ENCODE results near the gene CAMK2A.

Gene CAMK2A

DNA sequence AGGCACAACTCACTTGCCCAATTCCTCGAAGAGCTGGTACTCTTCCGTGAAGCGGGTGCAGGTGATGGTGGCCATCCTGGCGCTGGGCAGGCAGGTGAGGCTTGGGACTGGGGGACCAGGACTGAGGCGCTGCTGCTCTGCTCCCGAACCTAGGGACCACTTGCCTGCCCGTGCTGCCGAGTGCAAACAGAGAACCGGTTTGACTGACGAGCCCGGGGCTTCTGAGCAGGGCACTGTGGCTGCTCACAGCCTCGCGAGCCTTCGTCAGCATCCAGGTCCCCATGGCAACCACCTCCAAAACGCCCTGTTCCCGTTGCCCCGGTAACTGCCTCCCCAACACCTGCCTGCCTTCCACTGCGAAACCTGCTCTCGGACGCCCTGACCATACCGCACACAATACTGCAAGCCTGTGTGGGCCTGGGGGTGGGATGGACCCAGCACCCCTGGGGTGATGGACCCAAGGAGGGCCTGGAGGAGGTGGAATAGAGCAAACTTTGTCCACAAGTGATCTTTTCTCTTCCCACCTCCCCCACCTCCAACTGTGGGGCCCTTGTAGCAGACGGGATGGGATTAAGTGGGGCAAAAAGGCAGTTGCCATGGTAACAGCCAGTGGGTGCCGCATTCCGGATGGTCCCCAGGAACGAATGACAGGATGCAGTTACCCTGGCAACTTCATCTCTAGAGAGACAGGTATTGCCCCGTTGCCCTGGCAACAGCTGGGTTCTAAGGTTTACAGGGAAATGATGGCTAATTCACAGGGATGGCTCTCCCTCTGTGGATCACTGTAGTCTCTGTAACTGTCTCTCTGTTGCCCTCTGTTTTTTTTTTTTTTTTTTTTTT, at the start of gene CAMK2A:
Gene CAMK2A, minus strand, starts transcription at position 223 of the 840 bp plus-strand sequence. Its CDS starts 148 bp downstream, at position 75.
- TF ChIP-seq ZNF274 (IDR thresholded peaks at IDR 0.05; ENCODE audit: low read length), result no peak
- no peak for TF ChIP-seq ZNF274 (tag by site-specific recombination; IDR thresholded peaks at IDR 0.05; ENCODE audit: borderline replicate concordance)
- TF ChIP-seq, protein P1, sequence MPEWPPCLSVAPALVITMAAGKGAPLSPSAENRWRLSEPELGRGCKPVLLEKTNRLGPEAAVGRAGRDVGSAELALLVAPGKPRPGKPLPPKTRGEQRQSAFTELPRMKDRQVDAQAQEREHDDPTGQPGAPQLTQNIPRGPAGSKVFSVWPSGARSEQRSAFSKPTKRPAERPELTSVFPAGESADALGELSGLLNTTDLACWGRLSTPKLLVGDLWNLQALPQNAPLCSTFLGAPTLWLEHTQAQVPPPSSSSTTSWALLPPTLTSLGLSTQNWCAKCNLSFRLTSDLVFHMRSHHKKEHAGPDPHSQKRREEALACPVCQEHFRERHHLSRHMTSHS (tag by site-specific recombination; IDR thresholded peaks at IDR 0.05), result no peak
- TF ChIP-seq ZNF19 (tag by site-specific recombination; IDR thresholded peaks at IDR 0.05; ENCODE audit: low read depth), result no peak
- TF ChIP-seq MEIS1 (CRISPR knock-in tag; IDR thresholded peaks at IDR 0.05; ENCODE audit: borderline replicate concordance), result no peak
- no peak for TF ChIP-seq ZNF324 (tag by site-specific recombination; IDR thresholded peaks at IDR 0.05)
- no peak for TF ChIP-seq ZNF623 (tag by site-specific recombination; IDR thresholded peaks at IDR 0.05)
- TF ChIP-seq TRIM28 (IDR thresholded peaks at IDR 0.05; ENCODE audit: borderline replicate concordance, low read length), result no peak
- TF ChIP-seq ZNF214 (tag by site-specific recombination; IDR thresholded peaks at IDR 0.05; ENCODE audit: borderline replicate concordance), result no peak
- TF ChIP-seq ZNF184 (tag by site-specific recombination; IDR thresholded peaks at IDR 0.05), result no peak
- no peak for TF ChIP-seq ZNF600 (tag by site-specific recombination; IDR thresholded peaks at IDR 0.05)
- no peak for TF ChIP-seq ZNF157 (tag by site-specific recombination; IDR thresholded peaks at IDR 0.05)
- TF ChIP-seq, protein P2, sequence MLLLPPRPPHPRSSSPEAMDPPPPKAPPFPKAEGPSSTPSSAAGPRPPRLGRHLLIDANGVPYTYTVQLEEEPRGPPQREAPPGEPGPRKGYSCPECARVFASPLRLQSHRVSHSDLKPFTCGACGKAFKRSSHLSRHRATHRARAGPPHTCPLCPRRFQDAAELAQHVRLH (tag by site-specific recombination; IDR thresholded peaks at IDR 0.05), result no peak
- TF ChIP-seq ZNF624 (tag by site-specific recombination; IDR thresholded peaks at IDR 0.05), result no peak
- no peak for TF ChIP-seq ZBTB48 (tag by site-specific recombination; IDR thresholded peaks at IDR 0.05)
- TF ChIP-seq ZNF112 (tag by site-specific recombination; IDR thresholded peaks at IDR 0.05), result no peak
- no peak for TF ChIP-seq ZNF211 (tag by site-specific recombination; IDR thresholded peaks at IDR 0.05; ENCODE audit: low read depth)
- TF ChIP-seq ZNF707 (tag by site-specific recombination; IDR thresholded peaks at IDR 0.05), result no peak
- TF ChIP-seq, protein P3, sequence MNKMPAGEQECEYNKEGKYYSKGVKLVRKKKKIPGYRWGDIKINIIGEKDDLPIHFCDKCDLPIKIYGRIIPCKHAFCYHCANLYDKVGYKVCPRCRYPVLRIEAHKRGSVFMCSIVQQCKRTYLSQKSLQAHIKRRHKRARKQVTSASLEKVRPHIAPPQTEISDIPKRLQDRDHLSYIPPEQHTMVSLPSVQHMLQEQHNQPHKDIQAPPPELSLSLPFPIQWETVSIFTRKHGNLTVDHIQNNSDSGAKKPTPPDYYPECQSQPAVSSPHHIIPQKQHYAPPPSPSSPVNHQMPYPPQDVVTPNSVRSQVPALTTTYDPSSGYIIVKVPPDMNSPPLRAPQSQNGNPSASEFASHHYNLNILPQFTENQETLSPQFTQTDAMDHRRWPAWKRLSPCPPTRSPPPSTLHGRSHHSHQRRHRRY (tag by site-specific recombination; IDR thresholded peaks at IDR 0.05), result no peak
- no peak for TF ChIP-seq ZNF544 (tag by site-specific recombination; IDR thresholded peaks at IDR 0.05)
- POLR2A ChIA-PET, result no interaction called here

DNA sequence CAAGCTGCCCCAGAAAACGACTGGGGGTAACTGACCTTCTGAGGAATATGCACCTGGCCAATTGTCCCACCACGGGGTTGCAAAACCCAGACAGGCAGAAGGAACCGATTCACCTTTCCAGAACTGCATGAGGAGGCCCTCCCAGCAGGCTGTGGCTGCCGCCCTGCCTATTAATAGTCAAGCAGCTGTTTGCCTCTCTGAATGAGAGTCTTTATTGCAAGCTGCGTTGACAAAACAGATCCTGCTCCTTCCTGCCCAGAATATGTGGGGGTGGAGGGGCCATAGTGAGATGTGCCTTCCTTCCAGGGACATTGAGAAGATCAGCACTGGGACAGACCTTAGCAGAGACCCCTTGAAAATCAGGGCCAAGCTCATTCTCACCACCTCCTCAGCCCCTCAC, 49.6 kb upstream of the CAMK2A start:
- no peak overlapping the region for H3K4me3 ChIP-seq (ENCODE audit: low read depth, low read length)
- POLR2A ChIA-PET, result no interaction called here
- H3K4me1 ChIP-seq (ENCODE audit: control insufficient read depth, insufficient read depth, low read length), result no peaks in the 10 kb centered on the region
- no peak overlapping the region for H3K27ac ChIP-seq (ENCODE audit: extremely low read depth, low read depth, low read length)
- H3K9me3 ChIP-seq (ENCODE audit: control insufficient read depth, insufficient read depth, low read depth, low read length), result no peaks in the 10 kb centered on the region
- CTCF ChIA-PET, result interaction anchor here (0.8 to 2.1 kb wide), 2 partner anchors 10 to 67 kb away, joined by 3 to 4 read pairs; no protein-coding TSS in a partner anchor
- H3K36me3 ChIP-seq (ENCODE audit: control insufficient read depth in 2 of 2, insufficient read depth in 1 of 2, low read length in 2 of 2), result no peaks in the 10 kb centered on the region
- no peak for TF ChIP-seq ZBTB17 (tag by site-specific recombination; IDR thresholded peaks at IDR 0.05)
- no peak for TF ChIP-seq ZFP37 (tag by site-specific recombination; IDR thresholded peaks at IDR 0.05)
- TF ChIP-seq ZBTB8A (tag by site-specific recombination; IDR thresholded peaks at IDR 0.05), result no peak
- TF ChIP-seq ZNF768 (tag by site-specific recombination; IDR thresholded peaks at IDR 0.05), result no peak
- TF ChIP-seq FEZF1 (tag by site-specific recombination; IDR thresholded peaks at IDR 0.05), result no peak
- TF ChIP-seq, protein P4, sequence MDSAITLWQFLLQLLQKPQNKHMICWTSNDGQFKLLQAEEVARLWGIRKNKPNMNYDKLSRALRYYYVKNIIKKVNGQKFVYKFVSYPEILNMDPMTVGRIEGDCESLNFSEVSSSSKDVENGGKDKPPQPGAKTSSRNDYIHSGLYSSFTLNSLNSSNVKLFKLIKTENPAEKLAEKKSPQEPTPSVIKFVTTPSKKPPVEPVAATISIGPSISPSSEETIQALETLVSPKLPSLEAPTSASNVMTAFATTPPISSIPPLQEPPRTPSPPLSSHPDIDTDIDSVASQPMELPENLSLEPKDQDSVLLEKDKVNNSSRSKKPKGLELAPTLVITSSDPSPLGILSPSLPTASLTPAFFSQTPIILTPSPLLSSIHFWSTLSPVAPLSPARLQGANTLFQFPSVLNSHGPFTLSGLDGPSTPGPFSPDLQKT (IDR thresholded peaks at IDR 0.05; ENCODE audit: borderline replicate concordance, low read depth, low read length), result no peak
- TF ChIP-seq SCRT2 (tag by site-specific recombination; IDR thresholded peaks at IDR 0.05), result no peak
- TF ChIP-seq ZNF626 (tag by site-specific recombination; IDR thresholded peaks at IDR 0.05), result no peak
- no peak for TF ChIP-seq ZSCAN16 (tag by site-specific recombination; IDR thresholded peaks at IDR 0.05)
- no peak for TF ChIP-seq ZNF791 (tag by site-specific recombination; IDR thresholded peaks at IDR 0.05)
- TF ChIP-seq, protein P5, sequence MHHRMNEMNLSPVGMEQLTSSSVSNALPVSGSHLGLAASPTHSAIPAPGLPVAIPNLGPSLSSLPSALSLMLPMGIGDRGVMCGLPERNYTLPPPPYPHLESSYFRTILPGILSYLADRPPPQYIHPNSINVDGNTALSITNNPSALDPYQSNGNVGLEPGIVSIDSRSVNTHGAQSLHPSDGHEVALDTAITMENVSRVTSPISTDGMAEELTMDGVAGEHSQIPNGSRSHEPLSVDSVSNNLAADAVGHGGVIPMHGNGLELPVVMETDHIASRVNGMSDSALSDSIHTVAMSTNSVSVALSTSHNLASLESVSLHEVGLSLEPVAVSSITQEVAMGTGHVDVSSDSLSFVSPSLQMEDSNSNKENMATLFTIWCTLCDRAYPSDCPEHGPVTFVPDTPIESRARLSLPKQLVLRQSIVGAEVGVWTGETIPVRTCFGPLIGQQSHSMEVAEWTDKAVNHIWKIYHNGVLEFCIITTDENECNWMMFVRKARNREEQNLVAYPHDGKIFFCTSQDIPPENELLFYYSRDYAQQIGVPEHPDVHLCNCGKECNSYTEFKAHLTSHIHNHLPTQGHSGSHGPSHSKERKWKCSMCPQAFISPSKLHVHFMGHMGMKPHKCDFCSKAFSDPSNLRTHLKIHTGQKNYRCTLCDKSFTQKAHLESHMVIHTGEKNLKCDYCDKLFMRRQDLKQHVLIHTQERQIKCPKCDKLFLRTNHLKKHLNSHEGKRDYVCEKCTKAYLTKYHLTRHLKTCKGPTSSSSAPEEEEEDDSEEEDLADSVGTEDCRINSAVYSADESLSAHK (tag by site-specific recombination; IDR thresholded peaks at IDR 0.05), result no peak
- no peak for TF ChIP-seq ZNF132 (tag by site-specific recombination; IDR thresholded peaks at IDR 0.05; ENCODE audit: borderline replicate concordance)

More for the DNA sequence above, at the start of gene CAMK2A:
- CTCF ChIA-PET, result interaction anchor here (0.7 to 1.1 kb wide), 2 partner anchors 61 to 128 kb away, joined by 3 read pairs; no protein-coding TSS in a partner anchor
- H3K36me3 ChIP-seq (ENCODE audit: control insufficient read depth in 2 of 2, insufficient read depth in 1 of 2, low read length in 2 of 2), result no peaks in the 10 kb centered on the region
- no peaks in the 10 kb centered on the region for H3K9me3 ChIP-seq (ENCODE audit: control insufficient read depth, insufficient read depth, low read depth, low read length)
- H3K4me1 ChIP-seq (ENCODE audit: control insufficient read depth, insufficient read depth, low read length), result no peaks in the 10 kb centered on the region; the same call in 1 of the 2 replicates
- no peak within 1 kb of the TSS for H3K4me3 ChIP-seq (ENCODE audit: low read depth, low read length)
- H3K27ac ChIP-seq (ENCODE audit: extremely low read depth, low read depth, low read length), result no peak within 1 kb of the TSS

Measured in HEK293 (cell line).